Vagina (tissue), 2 donors: ENCODE data around the gene PHLPP1.

Source experiments
- POLR2A ChIP-seq, 2 donors: fragments of 450-650 bp; IDR thresholded peaks; one replicate each; pipeline ENCODE4 v1.6.1; 2017; ENCODE audit warnings: antibody characterized with exemption in 2 of 2, mild to moderate bottlenecking in 2 of 2, moderate library complexity in 2 of 2
- POLR2AphosphoS5 ChIP-seq, 2 donors: sonication (generic); formaldehyde crosslinking; IDR thresholded peaks; one replicate each; pipeline ENCODE4 v1.9.0; 2017; ENCODE audit warnings: antibody characterized with exemption in 2 of 2, mild to moderate bottlenecking in 2 of 2, low read depth in 1 of 2; ENCODE audit not compliant: insufficient read depth in 1 of 2
- TF ChIP-seq, protein P1 (sequence below), 3 experiments: fragments of 450-650 bp in 2 of 3; fragments of 200-600 bp in 1 of 3; sonication (generic) in 1 of 3; IDR thresholded peaks; one replicate each; pipeline ENCODE4 v1.5.1; 2017 to 2019; ENCODE audit warnings: antibody characterized with exemption in 3 of 3, mild to moderate bottlenecking in 2 of 3, moderate library complexity in 2 of 3

- TF ChIP-seq, protein P1, sequence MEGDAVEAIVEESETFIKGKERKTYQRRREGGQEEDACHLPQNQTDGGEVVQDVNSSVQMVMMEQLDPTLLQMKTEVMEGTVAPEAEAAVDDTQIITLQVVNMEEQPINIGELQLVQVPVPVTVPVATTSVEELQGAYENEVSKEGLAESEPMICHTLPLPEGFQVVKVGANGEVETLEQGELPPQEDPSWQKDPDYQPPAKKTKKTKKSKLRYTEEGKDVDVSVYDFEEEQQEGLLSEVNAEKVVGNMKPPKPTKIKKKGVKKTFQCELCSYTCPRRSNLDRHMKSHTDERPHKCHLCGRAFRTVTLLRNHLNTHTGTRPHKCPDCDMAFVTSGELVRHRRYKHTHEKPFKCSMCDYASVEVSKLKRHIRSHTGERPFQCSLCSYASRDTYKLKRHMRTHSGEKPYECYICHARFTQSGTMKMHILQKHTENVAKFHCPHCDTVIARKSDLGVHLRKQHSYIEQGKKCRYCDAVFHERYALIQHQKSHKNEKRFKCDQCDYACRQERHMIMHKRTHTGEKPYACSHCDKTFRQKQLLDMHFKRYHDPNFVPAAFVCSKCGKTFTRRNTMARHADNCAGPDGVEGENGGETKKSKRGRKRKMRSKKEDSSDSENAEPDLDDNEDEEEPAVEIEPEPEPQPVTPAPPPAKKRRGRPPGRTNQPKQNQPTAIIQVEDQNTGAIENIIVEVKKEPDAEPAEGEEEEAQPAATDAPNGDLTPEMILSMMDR (IDR thresholded peaks at IDR 0.05) = no peak
- no peak for TF ChIP-seq POLR2A (IDR thresholded peaks at IDR 0.05)
- TF ChIP-seq POLR2AphosphoS5 (IDR thresholded peaks at IDR 0.05; ENCODE audit: insufficient read depth in 1 of 2, low read depth in 1 of 2) = no peak
Measured at GRCh38 chr18:63005306-63005705, 290.0 kb downstream of the PHLPP1 start.
